Measurements from ENCODE around the gene ATG3.

ATG3 gene

GRCh38 chr3:112500621-112501020, 61.1 kb downstream of the ATG3 start:
- Histone ChIP-seq H3K4me3 (ENCODE audit: low read depth, low read length) (no peak overlapping the region), H3K9me3 (ENCODE audit: control insufficient read depth, insufficient read depth, low read depth, low read length) (no peaks in the 10 kb centered on the region), H3K36me3 (ENCODE audit: control insufficient read depth in 2 of 2, insufficient read depth in 1 of 2, low read length in 2 of 2) (no peaks in the 10 kb centered on the region), H3K4me1 (ENCODE audit: control insufficient read depth, insufficient read depth, low read length) (no peaks in the 10 kb centered on the region), H3K27ac (ENCODE audit: extremely low read depth, low read depth, low read length) (no peak overlapping the region)
- TF ChIP-seq MEIS1 (CRISPR knock-in tag; IDR thresholded peaks at IDR 0.05; ENCODE audit: borderline replicate concordance) = no peak
- TF ChIP-seq WT1 (tag by site-specific recombination; IDR thresholded peaks at IDR 0.05) = no peak
- no peak for TF ChIP-seq ZNF645 (tag by site-specific recombination; IDR thresholded peaks at IDR 0.05)
- TF ChIP-seq ZNF121 (tag by site-specific recombination; IDR thresholded peaks at IDR 0.05) = no peak
- TF ChIP-seq OSR2 (tag by site-specific recombination; IDR thresholded peaks at IDR 0.05) = no peak
- TF ChIP-seq PRDM1 (tag by site-specific recombination; IDR thresholded peaks at IDR 0.05) = no peak
- no peak for TF ChIP-seq BCL11A (tag by site-specific recombination; IDR thresholded peaks at IDR 0.05; ENCODE audit: low read depth)
- no peak for TF ChIP-seq ZNF362 (tag by site-specific recombination; IDR thresholded peaks at IDR 0.05)
- TF ChIP-seq ZNF624 (tag by site-specific recombination; IDR thresholded peaks at IDR 0.05) = no peak
- TF ChIP-seq ZFP37 (tag by site-specific recombination; IDR thresholded peaks at IDR 0.05) = no peak
- no peak for TF ChIP-seq ZBTB49 (tag by site-specific recombination; IDR thresholded peaks at IDR 0.05; ENCODE audit: low read depth)
- TF ChIP-seq KLF1 (tag by site-specific recombination; IDR thresholded peaks at IDR 0.05) = no peak
- TF ChIP-seq ZNF660 (tag by site-specific recombination; IDR thresholded peaks at IDR 0.05) = no peak
- no peak for TF ChIP-seq ZNF155 (tag by site-specific recombination; IDR thresholded peaks at IDR 0.05)
- ChIA-PET CTCF (no interaction called here), POLR2A (no interaction called here)

- POLR2A ChIA-PET = no interaction called here
- Histone ChIP-seq H3K9me3 (ENCODE audit: control insufficient read depth, insufficient read depth, low read depth, low read length) (no peaks in the 10 kb centered on the region), H3K27ac (ENCODE audit: extremely low read depth, low read depth, low read length) (no peak within 1 kb of the TSS), H3K4me3 (ENCODE audit: low read depth, low read length) (no peak within 1 kb of the TSS), H3K4me1 (ENCODE audit: control insufficient read depth, insufficient read depth, low read length) (no peaks in the 10 kb centered on the region), H3K36me3 (ENCODE audit: control insufficient read depth in 2 of 2, insufficient read depth in 1 of 2, low read length in 2 of 2) (no peaks in the 10 kb centered on the region)
- CTCF ChIA-PET = interaction anchor here (0.6 to 0.7 kb wide), 3 partner anchors 15 to 55 kb away, joined by 3 to 4 read pairs (median 3); no protein-coding TSS in a partner anchor
- TF ChIP-seq ZNF398 (tag by site-specific recombination; IDR thresholded peaks at IDR 0.05) (no peak), ZBTB11 (tag by site-specific recombination; conservative IDR thresholded peaks at IDR 0.05; ENCODE audit: low read depth) (no peak), ZNF324 (tag by site-specific recombination; IDR thresholded peaks at IDR 0.05) (no peak), ZNF16 (tag by site-specific recombination; IDR thresholded peaks at IDR 0.05; ENCODE audit: low read depth) (no peak), BCL11A (tag by site-specific recombination; IDR thresholded peaks at IDR 0.05; ENCODE audit: low read depth) (no peak), ZSCAN23 (tag by site-specific recombination; IDR thresholded peaks at IDR 0.05) (no peak), ZNF792 (tag by site-specific recombination; IDR thresholded peaks at IDR 0.05) (no peak), ZBTB6 (tag by site-specific recombination; IDR thresholded peaks at IDR 0.05) (no peak), ZNF555 (tag by site-specific recombination; conservative IDR thresholded peaks at IDR 0.05) (no peak)
Measured at GRCh38 chr3:112498914-112499711, 62.6 kb downstream of the ATG3 start, which contains the start of gene BTLA. TSS of gene BTLA (minus strand) at chr3:112499472. CDS start at chr3:112499358, 114 bp downstream.
